SU-DHL-6 (cell line): ENCODE measurements around the gene TDRD1.
"Not testable (repeated sequence)": the region's sequence is repeated elsewhere in the genome, so short reads cannot be mapped to it uniquely, and the experiment has no call there.

Experiments
- H2AFZ ChIP-seq: fragments of 200-600 bp; sonication (generic); 2 replicates; pipeline ENCODE4 v1.6.1; 2014; ENCODE audit warnings: low read depth, mild to moderate bottlenecking, moderate library complexity, mixed read lengths, antibody characterized with exemption, low read length; ENCODE audit not compliant: severe bottlenecking
- H3F3A ChIP-seq: fragments of 200-600 bp; shearing (Covaris generic); 2 replicates; pipeline ENCODE4 v1.6.0; 2016; ENCODE audit warnings: antibody characterized with exemption, mild to moderate bottlenecking; ENCODE audit not compliant: insufficient read depth
- H3K27ac ChIP-seq: fragments of 200-600 bp; sonication (generic); 2 replicates; pipeline ENCODE4 v1.5.1; 2016; ENCODE audit warnings: low read depth, mild to moderate bottlenecking, low read length, moderate library complexity, mixed read lengths
- H3K27me3 ChIP-seq: fragments of 200-600 bp; sonication (generic), shearing (Covaris generic); 2 replicates; pipeline ENCODE4 v1.6.0; 2014; ENCODE audit warnings: mild to moderate bottlenecking, low read length
- H3K36me3 ChIP-seq: fragments of 200-600 bp; sonication (generic); 2 replicates; pipeline ENCODE4 v1.6.1; 2014; ENCODE audit warnings: mild to moderate bottlenecking, low read length, mixed read lengths
- H3K4me2 ChIP-seq: fragments of 300-600, 200-600 bp; shearing (Covaris generic), sonication (generic); 2 replicates; pipeline ENCODE4 v1.6.0; 2014; ENCODE audit warnings: low read length, low read depth, mild to moderate bottlenecking; ENCODE audit not compliant: poor library complexity, severe bottlenecking
- H3K4me3 ChIP-seq: fragments of 200-600 bp; sonication (generic); 2 replicates; pipeline ENCODE4 v1.5.1; 2014; ENCODE audit warnings: antibody characterized with exemption, low read length, mild to moderate bottlenecking, mixed read lengths; ENCODE audit not compliant: insufficient read depth, poor library complexity, severe bottlenecking
- H3K79me2 ChIP-seq: fragments of 200-600 bp; sonication (generic); 2 replicates; pipeline ENCODE4 v1.6.1; 2014; ENCODE audit warnings: mild to moderate bottlenecking, low read length, moderate library complexity; ENCODE audit not compliant: insufficient read depth
- H3K9ac ChIP-seq: fragments of 200-600 bp; sonication (generic); 2 replicates; pipeline ENCODE4 v1.7.0; 2014; ENCODE audit warnings: mild to moderate bottlenecking, low read length
- H3K9me2 ChIP-seq: fragments of 200-600 bp; sonication (generic); replicated peaks from 2 replicates; pipeline ENCODE4 v1.6.1; 2014; ENCODE audit warnings: low read length; ENCODE audit not compliant: insufficient read depth
- H3K9me3 ChIP-seq: fragments of 200-600 bp; sonication (generic); 2 replicates; pipeline ENCODE4 v1.6.1; 2014; ENCODE audit warnings: low read length, mixed read lengths; ENCODE audit not compliant: insufficient read depth
- H4K20me1 ChIP-seq: fragments of 200-600 bp; sonication (generic); 2 replicates; pipeline ENCODE4 v1.6.1; 2014; ENCODE audit warnings: low read depth, mild to moderate bottlenecking, antibody characterized with exemption, low read length, moderate library complexity, mixed read lengths
- EZH2phosphoT487 ChIP-seq: fragments of 200-600 bp; sonication (generic), shearing (Covaris generic); conservative IDR thresholded peaks from 2 replicates; pipeline ENCODE4 v1.6.1; 2018; ENCODE audit warnings: mild to moderate bottlenecking, antibody characterized with exemption, low read length, moderate library complexity, mixed read lengths
- TF ChIP-seq, protein P1 (sequence below): fragments of 200-600 bp; sonication (generic); IDR thresholded peaks from one replicate; pipeline ENCODE4 v1.5.1; 2017; ENCODE audit warnings: antibody characterized with exemption, mild to moderate bottlenecking, low read length, moderate library complexity; ENCODE audit not compliant: insufficient read depth, poor library complexity, severe bottlenecking

Gene TDRD1

DNA sequence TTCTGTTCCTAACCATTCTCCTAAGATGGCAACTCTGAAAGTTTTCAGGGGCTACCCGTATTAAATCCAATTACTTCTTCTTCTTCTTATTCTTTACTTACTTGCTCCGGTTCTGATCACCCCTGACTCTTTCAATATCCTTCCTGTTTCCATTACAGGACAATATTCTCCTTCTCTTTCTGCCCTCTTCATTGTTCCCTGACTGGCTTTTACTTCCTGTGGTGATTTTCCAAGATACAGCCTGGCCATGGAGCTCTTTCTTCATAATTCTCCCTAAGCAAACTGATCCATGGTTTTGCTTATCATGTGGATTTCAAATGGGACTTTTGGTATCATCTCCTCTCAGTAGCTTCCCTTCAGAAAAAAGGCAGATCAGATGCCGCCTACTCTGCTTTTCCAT lies 40.6 kb upstream of the TDRD1 start:
- no peak overlapping the region for H3K4me2 ChIP-seq
- H3K27ac ChIP-seq = no peak overlapping the region
- TF ChIP-seq, protein P1, sequence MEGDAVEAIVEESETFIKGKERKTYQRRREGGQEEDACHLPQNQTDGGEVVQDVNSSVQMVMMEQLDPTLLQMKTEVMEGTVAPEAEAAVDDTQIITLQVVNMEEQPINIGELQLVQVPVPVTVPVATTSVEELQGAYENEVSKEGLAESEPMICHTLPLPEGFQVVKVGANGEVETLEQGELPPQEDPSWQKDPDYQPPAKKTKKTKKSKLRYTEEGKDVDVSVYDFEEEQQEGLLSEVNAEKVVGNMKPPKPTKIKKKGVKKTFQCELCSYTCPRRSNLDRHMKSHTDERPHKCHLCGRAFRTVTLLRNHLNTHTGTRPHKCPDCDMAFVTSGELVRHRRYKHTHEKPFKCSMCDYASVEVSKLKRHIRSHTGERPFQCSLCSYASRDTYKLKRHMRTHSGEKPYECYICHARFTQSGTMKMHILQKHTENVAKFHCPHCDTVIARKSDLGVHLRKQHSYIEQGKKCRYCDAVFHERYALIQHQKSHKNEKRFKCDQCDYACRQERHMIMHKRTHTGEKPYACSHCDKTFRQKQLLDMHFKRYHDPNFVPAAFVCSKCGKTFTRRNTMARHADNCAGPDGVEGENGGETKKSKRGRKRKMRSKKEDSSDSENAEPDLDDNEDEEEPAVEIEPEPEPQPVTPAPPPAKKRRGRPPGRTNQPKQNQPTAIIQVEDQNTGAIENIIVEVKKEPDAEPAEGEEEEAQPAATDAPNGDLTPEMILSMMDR = no peak
- TF ChIP-seq EZH2phosphoT487 = no peak
- no peak overlapping the region for H3K4me3 ChIP-seq
- H2AFZ ChIP-seq = no peak overlapping the region
- H3K9me2 ChIP-seq = no peaks in the 10 kb centered on the region
- H3K79me2 ChIP-seq = no peaks in the 10 kb centered on the region
- no peaks in the 10 kb centered on the region for H3F3A ChIP-seq
- H3K9me3 ChIP-seq = no peaks in the 10 kb centered on the region
- no peak overlapping the region for H3K9ac ChIP-seq
- no peaks in the 10 kb centered on the region for H4K20me1 ChIP-seq
- no peaks in the 10 kb centered on the region for H3K27me3 ChIP-seq
- peaks cover 7% of the 10 kb centered on the region; the same call in 1 of the 2 replicates for H3K36me3 ChIP-seq

DNA sequence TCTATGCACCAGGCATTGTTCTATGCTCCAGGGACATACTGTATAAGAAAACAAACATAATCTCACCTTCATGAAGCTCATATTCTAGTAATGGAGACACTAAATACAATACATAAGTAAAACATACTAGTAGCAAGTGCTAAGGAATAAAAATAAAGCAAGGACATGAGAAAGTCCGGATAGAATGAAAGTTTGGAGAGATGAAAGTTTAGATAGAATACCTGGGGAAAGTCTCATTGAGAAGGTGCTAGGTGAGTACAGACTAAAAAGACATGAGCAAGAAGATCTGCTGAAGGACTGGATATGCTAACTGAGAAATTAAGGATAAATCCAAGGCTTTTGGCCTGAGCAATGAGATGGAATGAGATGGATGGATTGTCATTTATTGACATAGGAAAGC lies 39.1 kb upstream of the TDRD1 start:
- Histone ChIP-seq H3K9ac (no peak overlapping the region), H2AFZ (no peak overlapping the region), H3K4me2 (no peak overlapping the region), H3K9me2 (no peaks in the 10 kb centered on the region), H3K27me3 (no peaks in the 10 kb centered on the region), H3K4me3 (no peak overlapping the region), H4K20me1 (no peaks in the 10 kb centered on the region), H3K79me2 (no peaks in the 10 kb centered on the region), H3K9me3 (no peaks in the 10 kb centered on the region), H3F3A (no peaks in the 10 kb centered on the region), H3K27ac (no peak overlapping the region), H3K36me3 (peaks cover 8% of the 10 kb centered on the region)
- TF ChIP-seq, protein P1 = no peak
- no peak for TF ChIP-seq EZH2phosphoT487

GRCh38 chr10:114140827-114141226 lies 38.3 kb upstream of the TDRD1 start:
- not testable (repeated sequence) for H3K27me3 ChIP-seq, H3K9me2 ChIP-seq, H3K36me3 ChIP-seq, H3K9me3 ChIP-seq, H3K9ac ChIP-seq, H3K79me2 ChIP-seq, H2AFZ ChIP-seq, H4K20me1 ChIP-seq, H3K4me3 ChIP-seq, H3K27ac ChIP-seq, H3K4me2 ChIP-seq, H3F3A ChIP-seq

GRCh38 chr10:114142018-114142417 lies 37.1 kb upstream of the TDRD1 start:
- Histone ChIP-seq H3K27ac (no peak overlapping the region), H3K36me3 (peaks cover 5% of the 10 kb centered on the region; the same call in 1 of the 2 replicates), H3K4me2 (no peak overlapping the region), H3F3A (no peaks in the 10 kb centered on the region), H3K9me2 (no peaks in the 10 kb centered on the region), H3K9ac (no peak overlapping the region), H3K4me3 (no peak overlapping the region), H3K9me3 (no peaks in the 10 kb centered on the region), H3K27me3 (no peaks in the 10 kb centered on the region), H4K20me1 (no peaks in the 10 kb centered on the region), H2AFZ (no peak overlapping the region), H3K79me2 (no peaks in the 10 kb centered on the region)
- TF ChIP-seq, protein P1 = no peak
- TF ChIP-seq EZH2phosphoT487 = no peak
